ENCODE data around the gene HOXB5. TPM values are rescaled to one million over a fixed set of nuclear protein-coding genes. Genes with fewer than 3 reads are reported as not detected.

Gene HOXB5
- total RNA-seq, 1 experiment from 2014 or later, result not detected

DNA sequence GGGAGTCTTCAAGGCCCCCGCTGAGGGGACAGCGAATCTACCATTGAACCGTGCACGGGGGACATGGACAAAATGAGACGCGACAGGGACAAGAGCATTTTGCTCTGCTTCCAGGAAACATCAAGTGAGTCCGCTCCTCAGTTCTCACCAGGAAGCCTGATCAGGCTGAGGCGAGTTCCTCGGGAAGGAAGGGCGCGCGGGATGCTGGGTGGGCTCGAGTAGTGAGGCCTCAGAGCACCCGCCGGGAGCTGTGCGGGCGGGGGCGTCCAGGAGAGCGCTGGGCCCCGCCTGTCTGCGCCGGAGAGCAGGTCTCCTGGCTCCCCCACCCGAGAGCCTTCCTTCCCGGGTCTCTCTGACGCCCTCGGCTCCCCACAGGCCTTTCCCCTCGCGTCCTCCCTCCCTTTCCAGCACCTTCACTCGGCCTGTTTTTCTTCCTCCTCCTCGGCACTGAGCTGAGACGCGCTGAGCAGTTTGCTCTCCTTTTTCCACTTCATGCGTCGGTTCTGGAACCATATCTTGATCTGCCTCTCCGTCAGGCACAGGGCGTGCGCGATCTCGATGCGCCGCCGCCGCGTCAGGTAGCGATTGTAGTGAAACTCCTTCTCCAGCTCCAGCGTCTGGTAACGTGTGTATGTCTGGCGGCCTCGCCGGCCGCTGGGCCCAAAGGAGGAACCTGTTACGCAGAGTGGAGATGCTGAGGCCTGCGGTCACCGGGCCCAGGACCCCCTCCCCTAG is 2.6 kb upstream of the HOXB5 start:
- H3K27ac Mint-ChIP-seq (ENCODE audit: unreplicated experiment), result no peak overlapping the region

DNA sequence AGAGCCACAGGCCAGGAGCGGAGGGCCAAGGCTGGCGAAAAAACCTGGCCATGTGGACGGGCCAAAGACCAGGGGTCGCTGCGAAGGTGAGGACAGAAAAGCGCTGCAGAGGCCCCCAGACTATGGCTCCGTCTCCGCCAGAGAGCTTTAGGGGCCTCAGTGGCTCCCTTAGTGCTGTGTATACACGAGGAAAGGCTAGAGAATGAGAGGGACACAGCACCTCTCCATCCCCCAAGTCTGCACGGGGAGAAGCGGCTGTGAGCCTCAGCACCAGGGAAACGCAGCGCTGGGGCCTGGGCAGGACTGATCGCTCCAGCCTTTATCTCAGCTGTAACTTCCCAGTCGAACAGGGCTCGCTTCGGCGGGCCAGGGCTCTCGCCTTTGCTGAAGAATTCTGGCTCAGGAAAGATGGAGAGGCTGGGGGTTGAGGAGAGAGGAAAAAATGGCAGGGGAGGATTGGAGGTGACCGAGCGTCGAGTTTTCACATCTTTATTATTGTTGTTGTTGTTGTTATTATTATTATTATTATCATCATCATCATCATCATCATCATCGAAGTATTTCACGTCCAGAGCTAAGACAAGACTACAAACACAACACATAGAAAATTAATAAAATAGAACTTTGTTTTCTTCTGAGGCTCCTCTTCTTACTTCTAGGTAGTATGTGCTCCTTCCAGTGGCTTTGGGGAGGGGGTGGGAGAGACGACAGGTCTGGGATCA is 1.9 kb upstream of the HOXB5 start:
- H3K36me3 Mint-ChIP-seq (ENCODE audit: insufficient read depth, unreplicated experiment), result no peaks in the 10 kb centered on the region
- POLR2A ChIA-PET, result no interaction called here
- TF ChIP-seq, protein P1, sequence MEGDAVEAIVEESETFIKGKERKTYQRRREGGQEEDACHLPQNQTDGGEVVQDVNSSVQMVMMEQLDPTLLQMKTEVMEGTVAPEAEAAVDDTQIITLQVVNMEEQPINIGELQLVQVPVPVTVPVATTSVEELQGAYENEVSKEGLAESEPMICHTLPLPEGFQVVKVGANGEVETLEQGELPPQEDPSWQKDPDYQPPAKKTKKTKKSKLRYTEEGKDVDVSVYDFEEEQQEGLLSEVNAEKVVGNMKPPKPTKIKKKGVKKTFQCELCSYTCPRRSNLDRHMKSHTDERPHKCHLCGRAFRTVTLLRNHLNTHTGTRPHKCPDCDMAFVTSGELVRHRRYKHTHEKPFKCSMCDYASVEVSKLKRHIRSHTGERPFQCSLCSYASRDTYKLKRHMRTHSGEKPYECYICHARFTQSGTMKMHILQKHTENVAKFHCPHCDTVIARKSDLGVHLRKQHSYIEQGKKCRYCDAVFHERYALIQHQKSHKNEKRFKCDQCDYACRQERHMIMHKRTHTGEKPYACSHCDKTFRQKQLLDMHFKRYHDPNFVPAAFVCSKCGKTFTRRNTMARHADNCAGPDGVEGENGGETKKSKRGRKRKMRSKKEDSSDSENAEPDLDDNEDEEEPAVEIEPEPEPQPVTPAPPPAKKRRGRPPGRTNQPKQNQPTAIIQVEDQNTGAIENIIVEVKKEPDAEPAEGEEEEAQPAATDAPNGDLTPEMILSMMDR (IDR thresholded peaks at IDR 0.05; ENCODE audit: insufficient read depth in 1 of 2, low read depth in 1 of 2, low read length in 1 of 2, severe bottlenecking in 1 of 2, unreplicated experiment in 1 of 2), result no peak
- Histone ChIP-seq H3K9me3 (no peaks in the 10 kb centered on the region), H3K4me3 (ENCODE audit: low read depth, low read length) (no peak overlapping the region), H3K36me3 (ENCODE audit: control insufficient read depth, insufficient read depth, low read length) (no peaks in the 10 kb centered on the region), H3K27me3 (replicated peaks; ENCODE audit: control insufficient read depth, insufficient read depth, low read length) (peaks cover 4% of the 10 kb centered on the region), H3K4me1 (peaks cover 24% of the 10 kb centered on the region)
- H3K27ac Mint-ChIP-seq (ENCODE audit: unreplicated experiment), result no peak overlapping the region
- H3K4me3 Mint-ChIP-seq (ENCODE audit: unreplicated experiment), result no peak overlapping the region
- CTCF ChIA-PET, result interaction anchor here (0.7 to 1.3 kb wide), 3 partner anchors 8 to 197 kb away, joined by 3 to 4 read pairs (median 3); no protein-coding TSS in a partner anchor
- intact Hi-C loops (cut with micrococcal nuclease; ENCODE audit: unreplicated experiment), result no loop called here
- H3K4me1 Mint-ChIP-seq (ENCODE audit: low read depth, unreplicated experiment), result peaks cover 25% of the 10 kb centered on the region
- no TSS peak for BruUV-seq (replicated peaks)
- peaks cover 18% of the 10 kb centered on the region for H3K27me3 Mint-ChIP-seq (ENCODE audit: insufficient read depth, unreplicated experiment)
- no peak for DNase-seq
- no peaks in the 10 kb centered on the region for H3K9me3 Mint-ChIP-seq (ENCODE audit: unreplicated experiment)

More for the DNA sequence above, 2.6 kb upstream of the HOXB5 start:
- Histone ChIP-seq H3K27me3 (replicated peaks; ENCODE audit: control insufficient read depth, insufficient read depth, low read length) (peaks cover 4% of the 10 kb centered on the region), H3K9me3 (no peaks in the 10 kb centered on the region), H3K4me1 (peaks cover 30% of the 10 kb centered on the region), H3K36me3 (ENCODE audit: control insufficient read depth, insufficient read depth, low read length) (no peaks in the 10 kb centered on the region), H3K4me3 (ENCODE audit: low read depth, low read length) (no peak overlapping the region)
- Mint-ChIP-seq H3K4me3 (ENCODE audit: unreplicated experiment) (no peak overlapping the region), H3K9me3 (ENCODE audit: unreplicated experiment) (no peaks in the 10 kb centered on the region), H3K27me3 (ENCODE audit: insufficient read depth, unreplicated experiment) (peaks cover 18% of the 10 kb centered on the region), H3K4me1 (ENCODE audit: low read depth, unreplicated experiment) (peaks cover 32% of the 10 kb centered on the region), H3K36me3 (ENCODE audit: insufficient read depth, unreplicated experiment) (no peaks in the 10 kb centered on the region)
- CTCF ChIA-PET, result interaction anchor here (0.7 to 1.3 kb wide), 3 partner anchors 9 to 197 kb away, joined by 3 to 4 read pairs (median 3); no protein-coding TSS in a partner anchor
- DNase-seq, result no peak
- POLR2A ChIA-PET, result interaction anchor here (0.6 kb wide), 1 partner anchor 548 kb away, joined by 3 read pairs; the partner anchor contains the start of gene NFE2L1
- intact Hi-C loops (cut with micrococcal nuclease; ENCODE audit: unreplicated experiment), result no loop called here
- BruUV-seq (replicated peaks), result no TSS peak
- TF ChIP-seq, protein P1 (IDR thresholded peaks at IDR 0.05; ENCODE audit: insufficient read depth in 1 of 2, low read depth in 1 of 2, low read length in 1 of 2, severe bottlenecking in 1 of 2, unreplicated experiment in 1 of 2), result no peak

DNA sequence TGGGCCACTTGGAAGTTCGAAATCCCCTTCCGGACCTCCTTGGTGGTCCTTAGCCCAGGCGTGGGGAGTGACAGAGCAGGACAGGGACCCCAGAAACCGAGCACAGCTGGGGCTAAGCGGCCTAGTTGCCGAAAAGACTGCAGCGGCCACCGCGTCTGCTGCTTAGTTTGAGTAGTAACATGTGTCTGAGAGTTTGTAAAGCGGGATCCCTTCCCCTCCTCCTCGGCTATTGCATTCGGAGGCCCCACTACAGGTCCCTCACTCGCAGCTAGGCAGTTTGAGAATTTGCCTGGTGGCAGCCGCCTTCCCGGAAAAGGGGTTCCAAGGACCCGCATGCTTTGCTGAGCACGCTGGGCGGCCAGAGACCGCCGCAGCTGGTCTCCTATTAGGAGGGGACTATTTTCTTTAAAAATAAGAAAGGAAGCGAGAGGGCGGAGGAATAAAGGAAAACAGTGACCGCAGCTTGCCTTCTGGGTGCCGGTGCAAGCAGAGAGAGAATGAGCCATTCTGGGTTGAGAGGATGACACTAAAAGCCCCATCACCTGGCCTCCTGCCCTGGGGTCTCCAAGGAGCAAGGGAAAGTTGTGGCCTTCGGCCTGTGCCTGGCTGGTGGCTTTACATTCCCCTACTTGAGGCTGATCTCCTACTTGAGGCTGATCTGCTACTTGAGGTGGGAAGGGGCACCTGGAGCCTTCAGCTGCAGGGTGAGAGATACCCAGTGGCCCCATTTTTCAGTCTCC is 1.1 kb upstream of the HOXB5 start:
- no peaks in the 10 kb centered on the region for H3K36me3 Mint-ChIP-seq (ENCODE audit: insufficient read depth, unreplicated experiment)
- H3K27me3 Mint-ChIP-seq (ENCODE audit: insufficient read depth, unreplicated experiment), result peaks cover 20% of the 10 kb centered on the region
- H3K9me3 Mint-ChIP-seq (ENCODE audit: unreplicated experiment), result no peaks in the 10 kb centered on the region
- no peak for DNase-seq
- TF ChIP-seq, protein P1 (IDR thresholded peaks at IDR 0.05; ENCODE audit: insufficient read depth in 1 of 2, low read depth in 1 of 2, low read length in 1 of 2, severe bottlenecking in 1 of 2, unreplicated experiment in 1 of 2), result no peak
- H3K36me3 ChIP-seq (ENCODE audit: control insufficient read depth, insufficient read depth, low read length), result no peaks in the 10 kb centered on the region
- H3K4me1 ChIP-seq, result peaks cover 24% of the 10 kb centered on the region
- no peak overlapping the region for H3K4me3 Mint-ChIP-seq (ENCODE audit: unreplicated experiment)
- peaks cover 18% of the 10 kb centered on the region for H3K4me1 Mint-ChIP-seq (ENCODE audit: low read depth, unreplicated experiment)
- BruUV-seq (replicated peaks), result no TSS peak
- intact Hi-C loops (cut with micrococcal nuclease; ENCODE audit: unreplicated experiment), result no loop called here
- peaks cover 4% of the 10 kb centered on the region for H3K27me3 ChIP-seq (replicated peaks; ENCODE audit: control insufficient read depth, insufficient read depth, low read length)
- ChIA-PET CTCF (no interaction called here), POLR2A (no interaction called here)
- no peak overlapping the region for H3K4me3 ChIP-seq (ENCODE audit: low read depth, low read length)
- no peak overlapping the region for H3K27ac Mint-ChIP-seq (ENCODE audit: unreplicated experiment)
- no peaks in the 10 kb centered on the region for H3K9me3 ChIP-seq

All from Caco-2 (cell line).